Testis (tissue), 2 donors: Measurements from ENCODE around the gene SH3PXD2B.

ENCODE experiments used
- CTCF ChIP-seq, 3 experiments: fragments of 450-650 bp in 2 of 3; fragments of 200-600 bp in 1 of 3; sonication (generic) in 1 of 3; IDR thresholded peaks; one replicate each; pipeline ENCODE4 v1.5.1; 2016 to 2019; ENCODE audit warnings: antibody characterized with exemption in 3 of 3, mild to moderate bottlenecking in 2 of 3, moderate library complexity in 1 of 3
- POLR2A ChIP-seq: fragments of 450-650 bp; IDR thresholded peaks from one replicate; pipeline ENCODE4 v1.6.1; 2017; ENCODE audit warnings: antibody characterized with exemption, mild to moderate bottlenecking, moderate library complexity

DNA sequence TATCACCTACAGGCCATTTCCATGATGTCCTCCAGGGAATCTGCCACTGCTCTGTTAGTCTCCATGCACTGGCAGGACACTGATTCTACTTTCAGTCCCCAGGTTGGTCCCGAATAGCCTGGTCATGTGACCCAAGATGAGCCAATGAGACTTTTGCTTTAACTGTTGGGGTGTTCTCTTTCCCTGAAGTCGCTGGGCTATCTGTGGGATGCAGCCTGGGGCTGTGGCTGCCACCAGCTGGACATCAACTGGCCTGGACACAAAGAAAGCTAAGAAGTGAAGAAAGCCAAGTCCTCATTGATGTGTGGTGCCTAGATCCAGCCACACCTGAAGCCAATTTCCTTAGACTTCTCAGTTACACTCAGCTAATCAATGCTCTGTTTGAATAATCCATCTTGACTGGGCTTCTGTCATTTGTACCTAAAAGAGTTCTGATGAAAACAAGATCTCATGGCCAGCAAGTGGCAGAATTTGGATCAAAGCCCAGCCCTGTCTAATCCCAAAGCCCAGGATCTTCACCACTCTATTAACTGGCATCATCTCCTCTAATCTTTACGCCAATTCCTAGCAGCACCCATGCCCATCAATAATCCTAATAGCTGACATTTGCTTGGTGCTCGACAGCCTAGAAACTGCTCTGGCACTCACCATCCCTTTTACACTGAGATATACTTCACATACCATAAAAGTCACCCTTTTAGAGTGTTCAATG lies 37.0 kb downstream of the SH3PXD2B start:
- TF ChIP-seq POLR2A (no peak), CTCF (IDR thresholded peaks at IDR 0.05) (no peak)
